ENCODE data around the gene EVI5. TPM values are rescaled to one million over a fixed set of nuclear protein-coding genes. Genes with fewer than 3 reads are reported as not detected.
A peak's percentile ranks its signal among the peaks of the same experiment; 100 is the strongest.

Gene EVI5
- total RNA-seq = 30.3 and 32.1 TPM in 2 replicates
- long read RNA-seq, partial matches to known transcripts = 14 of 25 reads
- long read RNA-seq, other reads (novel, unspliced or antisense) = 11 of 25 reads

DNA sequence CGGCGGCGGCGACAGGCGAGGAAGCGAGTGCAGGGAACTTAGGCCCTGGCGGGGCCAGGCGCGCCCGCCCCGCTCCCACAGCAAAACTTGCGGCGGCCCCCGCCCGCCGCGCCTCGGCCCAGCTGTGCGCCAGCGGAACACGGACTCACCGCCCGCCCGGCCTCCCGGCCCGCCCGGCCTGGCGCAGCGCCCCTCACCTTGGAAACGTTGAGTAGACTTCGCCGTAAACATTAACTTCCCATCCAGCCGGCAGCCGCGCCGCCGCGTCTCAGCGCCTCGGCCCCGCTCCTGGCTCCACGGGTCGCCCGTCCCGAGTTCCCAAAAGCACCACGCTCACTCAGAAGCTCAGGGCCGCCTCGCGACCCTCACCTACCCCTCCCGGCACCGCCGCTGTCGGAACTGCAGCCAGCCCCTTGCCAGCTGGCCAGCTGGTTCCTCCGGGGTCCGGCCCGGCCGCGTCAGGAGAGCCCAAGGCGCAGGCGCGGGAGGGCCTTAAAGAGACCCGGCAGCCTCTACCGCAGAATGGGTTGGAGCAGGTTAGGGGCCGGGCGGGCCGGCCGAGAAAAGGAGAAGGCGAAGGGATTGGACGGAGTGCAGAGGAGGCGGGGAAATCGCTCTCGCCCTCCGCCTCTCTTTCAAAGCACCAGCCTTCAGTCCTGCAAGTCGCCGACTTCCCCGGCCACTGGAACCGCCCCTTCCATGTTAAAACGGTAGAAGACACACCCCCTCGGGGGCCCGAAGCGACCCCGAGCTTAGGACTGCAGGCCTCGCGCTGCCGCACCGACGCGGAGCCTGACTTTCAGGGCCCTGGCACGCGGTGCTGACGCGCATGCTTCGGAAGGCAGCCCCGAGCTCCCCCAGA is at the start of gene EVI5:
EVI5 (minus strand) TSS at position 470 of the 862 bp plus-strand sequence. CDS start 48,562 bp downstream, outside the sequence.
- peaks cover 11% of the 10 kb centered on the region for H3K4me1 Mint-ChIP-seq (ENCODE audit: low read depth)
- peak within 1 kb of the TSS; percentile 95 for H3K27ac Mint-ChIP-seq
- peaks cover 4% of the 10 kb centered on the region for H3K36me3 Mint-ChIP-seq (ENCODE audit: insufficient read depth)
- DNase-seq (ENCODE audit: low spot score, unreplicated experiment) = peak; percentile 90
- H3K9me3 Mint-ChIP-seq (ENCODE audit: low read depth) = peaks cover 4% of the 10 kb centered on the region
- H3K4me3 Mint-ChIP-seq (ENCODE audit: low read depth) = peak within 1 kb of the TSS; percentile 91
- TF ChIP-seq, protein P1, sequence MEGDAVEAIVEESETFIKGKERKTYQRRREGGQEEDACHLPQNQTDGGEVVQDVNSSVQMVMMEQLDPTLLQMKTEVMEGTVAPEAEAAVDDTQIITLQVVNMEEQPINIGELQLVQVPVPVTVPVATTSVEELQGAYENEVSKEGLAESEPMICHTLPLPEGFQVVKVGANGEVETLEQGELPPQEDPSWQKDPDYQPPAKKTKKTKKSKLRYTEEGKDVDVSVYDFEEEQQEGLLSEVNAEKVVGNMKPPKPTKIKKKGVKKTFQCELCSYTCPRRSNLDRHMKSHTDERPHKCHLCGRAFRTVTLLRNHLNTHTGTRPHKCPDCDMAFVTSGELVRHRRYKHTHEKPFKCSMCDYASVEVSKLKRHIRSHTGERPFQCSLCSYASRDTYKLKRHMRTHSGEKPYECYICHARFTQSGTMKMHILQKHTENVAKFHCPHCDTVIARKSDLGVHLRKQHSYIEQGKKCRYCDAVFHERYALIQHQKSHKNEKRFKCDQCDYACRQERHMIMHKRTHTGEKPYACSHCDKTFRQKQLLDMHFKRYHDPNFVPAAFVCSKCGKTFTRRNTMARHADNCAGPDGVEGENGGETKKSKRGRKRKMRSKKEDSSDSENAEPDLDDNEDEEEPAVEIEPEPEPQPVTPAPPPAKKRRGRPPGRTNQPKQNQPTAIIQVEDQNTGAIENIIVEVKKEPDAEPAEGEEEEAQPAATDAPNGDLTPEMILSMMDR (IDR thresholded peaks at IDR 0.05; ENCODE audit: unreplicated experiment) = peak; percentile 25
- H3K27me3 Mint-ChIP-seq = peaks cover 6% of the 10 kb centered on the region

DNA sequence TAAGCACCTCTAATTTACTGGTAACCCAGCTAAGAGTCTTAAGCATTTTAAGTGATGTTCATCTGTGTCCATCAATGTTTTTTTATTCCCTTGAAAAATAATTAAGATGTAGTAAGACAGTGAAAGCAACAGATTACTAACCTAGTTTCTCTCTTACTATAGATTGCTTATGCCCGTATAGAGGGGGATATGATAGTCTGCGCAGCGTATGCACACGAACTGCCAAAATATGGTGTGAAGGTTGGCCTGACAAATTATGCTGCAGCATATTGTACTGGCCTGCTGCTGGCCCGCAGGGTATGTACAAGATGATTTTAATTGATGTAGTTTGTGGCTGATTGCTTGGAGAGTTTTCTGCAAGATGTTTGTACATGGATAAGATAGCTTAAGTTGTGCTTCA is 49.7 kb upstream of the EVI5 start:
- peak overlapping the region; percentile 80 for H3K27ac Mint-ChIP-seq
- H3K36me3 Mint-ChIP-seq (ENCODE audit: insufficient read depth) = peaks cover 40% of the 10 kb centered on the region

DNA sequence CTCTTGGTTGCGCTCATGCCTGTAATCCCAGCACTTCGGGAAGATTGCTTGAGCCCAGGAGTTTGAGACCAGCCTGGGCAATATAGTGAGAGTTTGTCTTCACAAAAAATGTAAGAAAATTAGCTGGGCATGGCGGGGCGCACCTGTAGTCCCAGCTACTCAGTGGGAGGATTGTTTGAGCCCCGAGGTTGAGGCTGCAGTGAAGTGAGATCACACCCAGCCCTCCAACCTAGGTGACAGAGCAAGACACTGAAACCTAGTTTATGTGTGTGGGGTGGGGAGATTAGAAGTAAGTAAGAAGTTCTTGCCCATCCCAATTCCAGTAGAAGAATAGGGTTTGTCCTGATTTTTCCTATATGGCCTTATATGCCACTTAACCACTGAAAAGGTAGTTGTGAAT is 48.9 kb upstream of the EVI5 start:
- peak overlapping the region; percentile 99 for H3K4me3 Mint-ChIP-seq (ENCODE audit: low read depth)
- TF ChIP-seq, protein P1 (IDR thresholded peaks at IDR 0.05; ENCODE audit: unreplicated experiment) = no peak
- peaks cover 34% of the 10 kb centered on the region for H3K36me3 Mint-ChIP-seq (ENCODE audit: insufficient read depth)
- peaks cover 40% of the 10 kb centered on the region for H3K4me1 Mint-ChIP-seq (ENCODE audit: low read depth)
- no peak for DNase-seq (ENCODE audit: low spot score, unreplicated experiment)
- H3K27ac Mint-ChIP-seq = peak overlapping the region; percentile 80
- no peaks in the 10 kb centered on the region for H3K27me3 Mint-ChIP-seq
- no peaks in the 10 kb centered on the region for H3K9me3 Mint-ChIP-seq (ENCODE audit: low read depth)

More for the DNA sequence above, 49.7 kb upstream of the EVI5 start:
- no peaks in the 10 kb centered on the region for H3K27me3 Mint-ChIP-seq
- peak overlapping the region; percentile 99 for H3K4me3 Mint-ChIP-seq (ENCODE audit: low read depth)
- TF ChIP-seq, protein P1 (IDR thresholded peaks at IDR 0.05; ENCODE audit: unreplicated experiment) = no peak
- DNase-seq (ENCODE audit: low spot score, unreplicated experiment) = no peak
- peaks cover 40% of the 10 kb centered on the region for H3K4me1 Mint-ChIP-seq (ENCODE audit: low read depth)
- H3K9me3 Mint-ChIP-seq (ENCODE audit: low read depth) = no peaks in the 10 kb centered on the region

DNA sequence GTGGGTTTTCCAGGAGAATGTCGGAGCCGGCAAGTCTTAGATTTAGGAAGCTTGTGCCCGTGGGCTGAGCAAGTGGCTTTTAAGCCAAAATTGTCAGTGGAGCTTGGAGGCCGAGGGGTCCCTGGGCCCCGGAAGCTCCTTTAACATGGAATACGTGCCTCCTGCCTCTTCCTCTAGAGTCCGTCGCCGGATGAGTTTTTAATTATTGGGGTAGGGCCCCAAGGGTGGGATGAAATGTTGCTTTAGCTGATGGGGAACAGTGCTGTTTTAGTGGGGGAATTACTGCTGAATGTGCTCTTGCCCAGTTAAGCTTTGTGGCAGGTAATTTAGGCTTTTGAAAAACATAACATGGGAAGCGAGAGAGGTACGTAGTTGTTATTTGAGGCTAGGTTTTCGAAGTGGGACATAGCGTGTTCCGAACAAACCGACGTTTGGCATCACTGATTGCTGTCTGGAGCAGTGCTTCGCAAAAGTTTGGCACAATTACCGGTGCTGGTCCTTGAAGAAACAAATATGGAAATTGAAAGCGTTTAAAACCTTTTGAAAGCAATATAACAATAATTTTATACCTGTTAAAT is 47.7 kb upstream of the EVI5 start:
- Mint-ChIP-seq H3K4me1 (ENCODE audit: low read depth) (peaks cover 35% of the 10 kb centered on the region), H3K9me3 (ENCODE audit: low read depth) (no peaks in the 10 kb centered on the region), H3K27ac (peak overlapping the region; percentile 99), H3K36me3 (ENCODE audit: insufficient read depth) (peaks cover 23% of the 10 kb centered on the region), H3K4me3 (ENCODE audit: low read depth) (peak overlapping the region; percentile 99), H3K27me3 (no peaks in the 10 kb centered on the region)
- TF ChIP-seq, protein P1 (IDR thresholded peaks at IDR 0.05; ENCODE audit: unreplicated experiment) = no peak
- DNase-seq (ENCODE audit: low spot score, unreplicated experiment) = no peak

DNA sequence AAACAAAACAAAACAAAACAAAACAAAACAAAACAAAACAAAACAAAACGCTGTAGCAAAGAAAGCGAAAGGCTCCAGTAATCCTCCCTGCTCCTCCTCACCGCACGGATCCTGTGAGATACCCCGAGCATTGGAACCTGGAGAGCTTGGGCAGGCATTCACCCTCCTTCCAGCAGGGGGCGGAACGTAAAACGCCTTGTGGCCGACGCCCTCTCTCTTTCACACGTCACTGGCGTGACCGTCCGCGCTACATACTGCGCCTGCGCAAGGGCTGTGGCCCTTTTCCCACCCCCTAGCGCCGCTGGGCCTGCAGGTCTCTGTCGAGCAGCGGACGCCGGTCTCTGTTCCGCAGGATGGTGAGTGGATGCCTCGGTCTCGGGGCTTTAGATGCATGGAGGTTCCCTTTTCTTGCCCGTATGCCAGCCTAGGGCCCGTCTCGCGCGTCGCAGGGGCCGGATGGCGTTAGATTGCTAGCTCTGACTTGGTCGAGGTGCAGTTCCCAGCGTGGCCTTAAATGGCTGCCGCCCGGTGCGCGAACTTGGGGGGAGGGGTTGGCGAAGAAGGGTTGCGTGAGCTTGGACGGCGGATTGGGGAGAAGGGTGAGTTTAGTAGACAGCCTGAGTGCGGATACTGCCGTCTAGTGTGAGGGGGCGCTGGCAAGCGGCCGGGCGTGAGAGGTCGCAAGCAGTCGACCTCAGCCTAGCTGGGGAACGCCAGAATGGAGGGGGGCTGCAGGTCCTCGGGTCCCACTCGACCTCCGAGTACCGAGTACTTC is 47.0 kb upstream of the EVI5 start, which contains the start of gene RPL5:
RPL5 (plus strand) TSS at position 279 of the 775 bp plus-strand sequence; CDS start at position 354, 75 bp downstream.
- Mint-ChIP-seq H3K4me1 (ENCODE audit: low read depth) (peaks cover 29% of the 10 kb centered on the region), H3K9me3 (ENCODE audit: low read depth) (no peaks in the 10 kb centered on the region), H3K36me3 (ENCODE audit: insufficient read depth) (peaks cover 18% of the 10 kb centered on the region), H3K27ac (peak within 1 kb of the TSS; percentile 99), H3K27me3 (no peaks in the 10 kb centered on the region), H3K4me3 (ENCODE audit: low read depth) (peak within 1 kb of the TSS; percentile 99)
- TF ChIP-seq, protein P1 (IDR thresholded peaks at IDR 0.05; ENCODE audit: unreplicated experiment) = peak; percentile 89
- DNase-seq (ENCODE audit: low spot score, unreplicated experiment) = peak; percentile 98
